Measurements from ENCODE around the gene ADAMTS9.
"Not testable (repeated sequence)": the region's sequence is repeated elsewhere in the genome, so short reads cannot be mapped to it uniquely, and the experiment has no call there.

ADAMTS9 gene

GRCh38 chr3:64566859-64567258 lies 120.9 kb downstream of the ADAMTS9 start:
- no peak for DNase-seq

DNA sequence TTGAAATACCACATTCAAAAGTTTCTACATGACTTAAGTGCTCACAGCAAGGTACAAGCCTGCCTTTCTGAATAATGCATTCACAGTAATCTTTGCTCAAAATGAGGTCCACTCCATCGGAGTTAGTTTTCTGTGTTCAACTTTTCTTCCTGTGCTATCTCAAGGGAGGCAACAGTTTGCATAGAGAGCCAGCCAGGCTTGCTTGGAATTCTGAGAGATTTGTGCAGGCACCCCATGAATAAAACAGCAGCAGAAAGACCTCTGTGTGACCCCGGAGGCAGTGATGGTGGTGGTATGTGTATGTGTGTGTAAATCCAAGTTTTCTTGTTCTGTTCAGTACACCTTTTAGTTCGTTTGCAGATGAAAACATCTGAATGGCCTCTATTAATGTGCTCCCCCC lies 124.0 kb downstream of the ADAMTS9 start:
- DNase-seq, result no peak

DNA sequence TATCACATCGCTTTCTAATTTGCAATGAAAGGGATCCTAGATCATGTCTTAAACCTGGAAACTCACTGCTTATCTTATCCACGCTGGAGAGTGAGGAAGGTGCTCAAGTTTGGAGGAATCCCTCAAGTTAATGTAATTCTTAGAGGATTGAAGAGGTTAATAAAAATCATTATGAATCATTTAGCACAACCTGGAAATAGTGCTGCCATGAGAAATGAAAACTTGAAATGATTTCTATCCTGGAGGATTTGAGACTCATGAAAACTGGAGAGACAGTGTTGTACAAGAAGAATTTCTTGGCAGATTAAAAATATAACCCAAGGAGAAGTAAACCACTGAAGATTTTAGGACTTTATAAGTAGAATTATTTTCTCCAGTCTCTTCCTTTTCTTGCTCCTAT lies 125.9 kb downstream of the ADAMTS9 start:
- no peak for DNase-seq

DNA sequence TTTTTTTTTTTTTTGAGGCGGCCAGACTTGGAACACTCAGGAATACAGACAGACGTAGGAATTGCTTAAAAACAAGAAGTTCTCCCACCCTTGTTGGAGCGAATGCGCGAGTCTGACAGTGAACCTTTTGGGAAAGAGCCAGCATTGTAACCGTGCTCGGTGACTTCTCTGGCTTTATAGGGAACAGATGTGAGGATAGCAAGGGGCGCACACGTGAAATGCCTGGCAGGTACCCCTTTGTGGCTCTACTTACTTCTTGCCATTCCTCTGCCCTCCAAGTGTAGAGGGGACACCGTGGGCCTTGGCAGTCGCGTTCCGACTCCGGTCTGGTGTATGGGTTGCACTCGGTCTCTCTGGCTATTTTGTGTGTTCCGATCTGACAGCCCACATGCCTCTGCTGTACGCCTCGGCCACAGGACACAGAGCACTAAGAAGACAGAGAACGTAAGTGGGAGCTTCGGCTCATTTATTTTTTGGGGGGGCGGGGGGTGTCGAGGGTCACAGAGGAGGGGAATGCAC lies 126.4 kb downstream of the ADAMTS9 start:
- no peak for DNase-seq

DNA sequence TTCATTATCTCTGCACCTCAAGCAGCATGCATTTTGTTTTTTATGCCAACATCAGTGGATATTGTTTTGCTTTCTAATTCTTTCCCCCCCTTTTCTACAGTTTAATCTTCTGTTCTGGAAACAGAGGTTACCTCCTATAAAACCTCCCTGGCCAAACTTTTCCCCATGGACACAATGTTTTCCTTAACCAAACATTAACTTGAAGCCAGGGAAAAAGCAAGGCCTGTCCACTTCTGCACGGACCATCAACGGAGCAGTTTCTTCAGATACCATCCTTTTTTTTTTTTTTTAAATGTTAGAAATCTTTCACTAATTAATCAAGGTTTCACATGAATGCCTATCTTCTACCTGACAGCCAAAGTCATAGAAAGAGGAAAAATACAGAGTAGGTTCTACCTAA lies 127.0 kb downstream of the ADAMTS9 start:
- no peak for DNase-seq

GRCh38 chr3:64559588-64559987 lies 128.2 kb downstream of the ADAMTS9 start:
- DNase-seq, result no peak

GRCh38 chr3:64556046-64556445 lies 131.8 kb downstream of the ADAMTS9 start:
- DNase-seq, result no peak

DNA sequence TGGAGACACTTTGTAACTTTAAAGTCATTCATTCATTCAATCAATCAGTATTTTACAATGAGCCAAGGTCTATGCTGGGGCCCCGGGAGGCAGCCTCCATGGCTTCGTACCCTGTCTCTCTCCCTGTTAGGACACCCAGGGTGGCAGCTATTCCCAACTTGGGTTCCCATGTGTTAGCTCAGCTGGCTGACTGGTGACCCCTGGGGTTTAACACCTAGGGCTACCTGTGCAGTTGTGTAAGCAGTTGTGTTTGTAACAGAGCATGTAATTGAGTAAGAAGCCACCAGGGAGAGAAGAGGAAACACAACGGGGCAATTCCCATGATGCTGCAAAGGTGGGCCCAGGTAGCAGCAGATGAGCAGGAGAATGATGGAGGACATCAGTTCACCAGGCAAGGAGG lies 132.4 kb downstream of the ADAMTS9 start:
- DNase-seq, result no peak

DNA sequence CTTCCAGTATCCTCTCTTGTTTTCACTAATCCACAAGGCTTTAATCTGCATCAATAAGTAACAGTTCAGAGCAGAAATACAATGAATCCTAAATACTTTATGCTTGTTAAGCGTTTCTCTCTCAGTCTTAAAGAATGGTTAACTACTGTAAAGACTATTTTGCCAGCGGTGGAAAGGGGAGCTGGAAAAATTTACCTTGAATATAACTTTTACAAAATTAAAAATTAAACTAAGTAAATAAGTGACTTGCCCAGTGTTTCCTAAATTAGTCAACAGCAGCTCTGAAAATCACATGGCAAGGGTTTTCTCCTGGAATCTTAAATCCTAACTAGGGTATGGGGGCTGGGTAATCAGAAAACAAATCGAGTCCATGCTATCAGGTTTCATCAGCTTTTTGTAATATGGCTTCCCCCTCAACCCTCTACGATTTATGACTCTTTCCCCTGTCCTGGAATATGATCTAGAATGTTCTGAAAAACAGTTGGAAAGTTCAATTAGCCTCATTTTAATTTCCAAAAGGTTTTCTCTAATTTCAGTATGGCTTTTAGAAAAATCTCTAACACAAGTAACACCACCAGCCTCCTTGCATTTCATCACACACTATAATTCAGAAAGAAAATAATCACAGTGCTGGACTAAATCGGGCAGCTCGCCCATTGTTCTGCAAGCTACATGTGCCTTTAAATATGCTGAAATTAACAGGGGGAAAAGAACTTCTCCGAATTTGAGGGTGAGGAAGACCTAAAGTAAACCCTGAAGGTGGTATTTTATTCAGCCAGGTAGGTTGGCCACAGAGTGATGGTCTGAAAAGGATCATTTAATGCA lies 133.5 kb downstream of the ADAMTS9 start:
- no peak for DNase-seq

DNA sequence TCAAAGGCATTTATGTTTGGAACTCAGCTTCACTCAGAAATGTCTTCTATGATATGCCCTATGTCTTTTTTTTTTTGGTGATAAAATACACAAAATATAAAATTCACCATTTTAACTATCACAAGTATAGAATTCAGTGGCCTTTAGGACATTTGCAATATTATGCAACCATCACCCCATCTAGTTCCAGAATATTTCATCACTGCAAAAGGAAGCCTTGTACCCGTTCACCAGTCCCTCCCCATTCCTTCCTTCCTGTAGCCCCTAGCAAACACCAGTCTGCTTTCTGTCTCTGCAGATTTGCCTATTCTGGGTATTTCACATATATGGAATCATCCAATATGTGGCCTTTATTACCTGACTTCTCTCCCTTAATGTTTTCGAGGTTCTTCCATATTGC lies 134.8 kb downstream of the ADAMTS9 start:
- no peak for DNase-seq

DNA sequence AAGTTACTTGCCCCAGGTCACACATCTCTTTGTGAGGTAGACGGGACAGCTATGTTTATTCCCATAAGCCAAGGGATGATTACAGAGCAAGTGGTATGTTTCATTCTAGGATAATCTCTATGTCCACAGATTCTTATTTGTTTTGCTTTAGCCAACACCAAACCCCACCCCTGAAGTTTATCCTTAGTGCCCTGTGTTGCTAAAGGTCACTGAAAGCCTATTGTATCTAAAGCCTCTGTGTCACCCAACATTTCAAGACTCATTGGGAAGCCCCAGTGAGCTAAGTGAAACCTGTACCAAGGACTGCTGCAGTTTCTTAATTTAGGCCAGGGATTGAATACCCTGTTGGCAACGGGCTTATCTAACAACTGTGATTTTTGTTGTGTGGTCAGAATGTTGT lies 135.6 kb downstream of the ADAMTS9 start:
- no peak for DNase-seq

DNA sequence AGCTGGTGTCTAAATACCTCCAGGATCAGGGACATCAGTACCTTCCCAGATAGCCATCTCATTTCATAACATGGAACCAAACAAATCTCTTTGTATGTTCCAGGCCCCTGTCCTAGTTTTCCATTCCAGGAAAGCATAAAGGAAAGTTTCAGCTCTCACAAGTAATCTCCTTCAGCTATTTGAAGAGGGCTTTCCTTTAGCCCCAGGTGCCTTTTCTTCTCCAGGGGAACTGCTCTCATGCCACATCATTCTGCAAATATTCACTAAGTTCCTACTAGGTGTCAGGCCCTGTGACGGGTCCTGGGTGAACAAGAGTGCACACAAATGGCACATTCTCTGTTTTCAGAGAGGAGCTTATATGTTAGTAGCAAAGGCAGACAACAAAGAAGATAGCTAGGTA lies 136.1 kb downstream of the ADAMTS9 start:
- no peak for DNase-seq

- DNase-seq, result no peak
Observed at GRCh38 chr3:64550745-64551144, 137.1 kb downstream of the ADAMTS9 start.

DNA sequence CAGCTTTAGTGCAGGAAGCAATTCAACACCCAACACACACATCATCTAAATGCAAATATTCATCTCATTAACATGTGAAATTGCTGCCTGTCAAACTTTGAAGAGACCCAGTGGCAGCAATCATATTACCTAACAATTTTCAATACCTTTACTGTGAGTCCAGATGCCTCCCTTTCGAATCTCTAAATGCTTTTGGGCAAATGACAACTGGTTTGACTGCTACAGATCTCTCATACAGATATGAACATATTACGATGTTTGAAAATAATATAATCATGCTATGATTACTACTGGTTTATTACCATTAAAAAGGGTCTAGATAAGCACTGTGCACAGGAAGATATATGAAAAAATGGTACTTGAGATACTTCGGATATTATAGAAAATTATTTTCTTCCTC lies 137.9 kb downstream of the ADAMTS9 start:
- DNase-seq, result no peak

DNA sequence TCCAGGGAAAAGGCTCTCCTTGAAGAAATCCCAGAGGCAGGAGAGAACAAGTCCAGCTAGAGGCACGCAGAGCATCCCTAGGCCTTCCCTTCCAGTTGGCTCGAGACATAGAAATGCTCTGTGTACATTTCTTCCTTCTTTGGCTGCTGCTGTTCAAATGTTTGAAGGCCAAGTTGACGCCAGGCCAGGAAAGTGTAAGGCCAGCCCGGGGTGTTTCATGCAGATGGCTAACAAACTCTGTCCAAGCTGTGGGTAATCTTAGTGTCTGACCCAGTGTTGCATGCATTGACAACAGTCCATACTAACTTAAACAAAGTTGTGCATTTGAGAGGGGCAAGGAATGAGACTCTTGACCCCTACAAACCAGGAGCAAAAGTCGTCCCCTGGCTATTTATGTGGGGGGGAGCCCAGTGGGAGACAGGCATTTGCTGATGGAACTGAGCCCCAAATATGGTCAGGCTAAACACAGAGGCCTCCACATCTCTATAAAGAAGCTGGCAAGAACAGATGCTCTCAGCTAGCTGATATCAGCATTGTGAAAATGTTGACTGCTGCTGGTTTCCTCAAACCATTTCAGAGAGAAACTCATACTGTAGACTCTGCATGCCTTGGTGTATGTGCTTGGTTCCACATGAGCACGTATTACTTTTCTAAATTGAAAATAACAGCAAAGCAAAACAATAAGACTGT lies 139.5 kb downstream of the ADAMTS9 start:
- no peak for DNase-seq

DNA sequence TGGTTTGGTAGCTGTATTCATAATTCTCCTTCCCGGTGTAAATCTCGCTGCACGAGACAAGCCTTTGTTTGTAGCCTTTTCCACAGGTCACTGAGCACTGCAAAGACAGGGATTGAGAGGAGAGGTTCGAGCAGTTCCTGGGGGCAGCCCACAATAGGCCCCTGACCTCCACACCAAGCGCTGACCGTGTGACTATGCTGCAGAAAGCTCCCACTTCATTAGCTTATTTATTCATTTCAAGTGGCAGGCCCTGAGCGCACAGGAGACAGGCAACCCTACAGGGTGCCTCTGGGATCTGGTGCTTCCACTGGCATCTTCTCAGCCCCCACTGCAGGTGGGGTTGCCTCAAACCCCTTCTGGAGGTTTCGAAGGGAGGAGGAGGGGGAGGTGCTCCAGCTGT lies 140.9 kb downstream of the ADAMTS9 start:
- DNase-seq, result no peak

DNA sequence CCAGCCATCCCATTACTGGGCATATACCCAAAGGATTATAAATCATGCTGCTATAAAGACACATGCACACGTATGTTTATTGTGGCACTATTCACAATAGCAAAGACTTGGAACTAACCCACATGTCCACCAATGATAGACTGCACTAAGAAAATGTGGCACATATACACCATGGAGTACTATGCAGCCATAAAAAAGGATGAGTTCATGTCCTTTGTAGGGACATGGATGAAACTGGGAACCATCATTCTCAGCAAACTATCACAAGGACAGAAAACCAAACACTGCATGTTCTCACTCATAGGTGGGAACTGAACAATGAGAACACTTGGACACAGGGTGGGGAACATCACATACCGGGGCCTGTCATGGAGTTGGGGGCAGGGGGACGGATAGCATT lies 142.6 kb downstream of the ADAMTS9 start:
- not testable (repeated sequence) for DNase-seq

- DNase-seq, result no peak
Observed at GRCh38 chr3:64541803-64542202, 146.0 kb downstream of the ADAMTS9 start.

DNA sequence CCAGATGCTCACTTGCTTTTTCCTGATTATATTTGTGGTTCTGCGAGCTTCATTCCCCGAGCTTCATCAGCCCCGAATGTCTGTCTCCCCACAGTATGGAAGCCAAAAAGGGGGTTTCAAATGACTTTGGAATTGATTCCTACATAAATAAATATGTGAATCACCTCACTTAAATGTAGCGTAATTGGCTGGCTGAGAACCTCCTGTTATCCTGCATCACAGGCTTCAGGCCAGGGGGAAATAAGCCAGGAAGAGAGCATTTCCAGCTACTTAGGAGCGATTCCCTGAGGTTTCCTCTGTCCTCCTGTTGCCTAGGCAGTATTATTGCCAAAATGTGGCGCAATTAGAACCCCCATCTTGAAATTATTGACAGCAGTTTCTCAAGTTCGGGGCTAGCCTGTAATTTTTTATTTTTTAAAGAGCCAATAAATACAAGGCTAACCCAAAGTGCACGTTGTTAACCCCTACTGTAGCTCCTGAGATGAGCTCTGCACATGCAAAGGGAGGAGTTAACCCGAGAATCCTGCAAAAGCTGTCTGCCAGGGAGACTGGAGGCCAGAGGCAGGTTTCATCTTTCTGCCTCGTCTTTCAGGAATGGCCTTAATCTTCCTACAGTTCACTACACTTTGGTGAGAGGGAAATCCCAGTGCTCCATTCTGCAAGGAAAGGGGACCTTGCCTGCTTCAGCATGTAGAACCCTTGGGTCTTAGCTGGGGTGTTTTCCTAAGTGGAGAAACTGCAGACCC lies 148.2 kb downstream of the ADAMTS9 start:
- no peak for DNase-seq

- DNase-seq, result no peak
Observed at GRCh38 chr3:64536166-64536565, 151.6 kb downstream of the ADAMTS9 start.

- DNase-seq, result peak; percentile 72
Observed at GRCh38 chr3:64533617-64534317, 154.0 kb downstream of the ADAMTS9 start.

GRCh38 chr3:64530434-64531049 lies 157.3 kb downstream of the ADAMTS9 start:
- peak; percentile 53 for DNase-seq
